Immature natural killer cell (primary cell): ENCODE results near the gene RFX8. TPM values are rescaled to one million over a fixed set of nuclear protein-coding genes. Genes with fewer than 3 reads are reported as not detected.

Source experiments
- DNase-seq, 3 donors: peaks; one replicate each; pipeline ENCODE4 v3.0.0; 2022; ENCODE audit warnings: mixed read lengths in 1 of 3
- H3K27ac Mint-ChIP-seq, 6 donors: one replicate each; pipeline ENCODE4 v1.8.0; 2020; ENCODE audit warnings: mixed read lengths in 6 of 6, mild to moderate bottlenecking in 5 of 6, inconsistent platforms in 4 of 6, moderate library complexity in 3 of 6
- H3K27me3 Mint-ChIP-seq, 3 donors: one replicate each; pipeline ENCODE4 v1.8.0; 2020 to 2021; ENCODE audit warnings: low read depth in 3 of 3, mild to moderate bottlenecking in 3 of 3, mixed read lengths in 3 of 3, moderate library complexity in 3 of 3, inconsistent platforms in 1 of 3
- H3K36me3 Mint-ChIP-seq, 3 donors: one replicate each; pipeline ENCODE4 v1.8.0; 2020; ENCODE audit warnings: mixed read lengths in 3 of 3, inconsistent platforms in 2 of 3, mild to moderate bottlenecking in 2 of 3
- H3K4me1 Mint-ChIP-seq, 2 donors: one replicate each; pipeline ENCODE4 v1.8.0; 2020; ENCODE audit warnings: inconsistent platforms in 2 of 2, mild to moderate bottlenecking in 2 of 2, mixed read lengths in 2 of 2, moderate library complexity in 1 of 2
- H3K4me3 Mint-ChIP-seq, 5 donors: one replicate each; pipeline ENCODE4 v1.8.0; 2020; ENCODE audit warnings: mild to moderate bottlenecking in 5 of 5, mixed read lengths in 5 of 5, inconsistent platforms in 3 of 5, moderate library complexity in 3 of 5
- H3K9me3 Mint-ChIP-seq, 6 donors: one replicate each; pipeline ENCODE4 v1.8.0; 2020; ENCODE audit warnings: mild to moderate bottlenecking in 6 of 6, mixed read lengths in 6 of 6, inconsistent platforms in 4 of 6, moderate library complexity in 3 of 6
- polyA plus RNA-seq, 3 donors: library from polyadenylated mRNA; unstranded; fragments of 300-500 nt; fragmentation: Illumina TruSeq; gene quantifications; one replicate each; pipeline ENCODE4 v1.2.3, GENCODE V29; 2021

The RFX8 gene
- polyA plus RNA-seq, 3 donors from 2014 or later: not detected

DNA sequence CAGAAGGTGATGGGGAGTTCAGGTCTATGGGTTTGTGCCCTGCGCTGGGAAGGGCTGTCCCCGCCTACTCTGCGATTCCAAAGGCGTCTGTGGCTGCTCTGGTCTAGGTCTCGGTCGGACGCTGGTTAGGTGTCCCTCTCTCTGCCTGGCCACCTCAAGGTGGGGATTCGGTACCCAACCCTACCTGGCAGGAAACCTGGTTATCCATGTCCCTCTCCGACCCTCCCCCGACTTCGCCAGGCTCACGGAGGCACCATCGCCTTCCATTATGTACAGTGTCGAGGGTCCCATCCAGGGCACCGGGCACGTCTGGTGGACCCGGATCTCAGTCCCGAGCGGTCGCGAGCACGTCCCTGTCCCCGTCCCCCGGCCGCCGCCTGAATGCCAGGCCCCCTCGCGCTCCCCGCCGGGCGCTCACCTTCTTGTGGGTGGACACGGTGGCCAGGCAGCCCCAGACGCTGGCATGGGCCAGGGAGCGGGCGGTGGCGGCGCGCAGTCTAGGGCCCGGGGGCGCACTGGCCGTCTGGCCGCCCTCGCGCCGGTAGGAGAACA, 88.2 kb downstream of the RFX8 start:
- Mint-ChIP-seq H3K27ac (no peak overlapping the region), H3K4me1 (peaks cover 6 to 12% of the 10 kb centered on the region in 2 donors), H3K27me3 (peaks cover 2 to 44% (median 18%) of the 10 kb centered on the region in 3 donors), H3K4me3 (peak overlapping the region in 4 of 5 donors; percentile 6 to 59 (median 42)), H3K36me3 (no peaks in the 10 kb centered on the region), H3K9me3 (no peaks in the 10 kb centered on the region)
- no peak for DNase-seq

DNA sequence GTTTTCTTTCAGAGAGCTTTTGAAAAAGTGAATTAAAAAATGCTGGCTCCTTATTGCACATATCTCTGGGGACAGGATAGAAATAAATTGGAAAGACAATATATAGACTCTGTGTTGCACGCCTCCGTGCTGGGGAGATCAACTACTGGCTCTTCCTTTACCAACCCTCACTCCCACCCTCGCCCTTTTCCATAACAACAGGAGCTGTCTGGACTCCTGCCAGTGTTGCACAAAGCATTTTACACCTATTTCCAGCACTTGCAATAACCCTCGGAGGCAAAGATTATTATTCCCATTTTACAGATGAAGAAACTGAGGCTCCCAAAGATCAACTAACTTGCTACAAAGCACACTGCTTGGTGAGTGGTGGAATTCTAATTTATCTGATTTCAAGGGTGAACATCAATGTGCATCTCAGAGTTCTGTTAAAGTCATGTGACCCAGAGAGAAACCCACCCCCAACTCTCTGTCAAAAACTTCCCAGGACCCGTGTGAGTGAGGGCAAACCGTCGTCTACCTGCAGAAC, 91.8 kb downstream of the RFX8 start:
- peaks cover 6 to 12% of the 10 kb centered on the region in 2 donors for H3K4me1 Mint-ChIP-seq
- peaks cover 2 to 30% (median 14%) of the 10 kb centered on the region in 3 donors for H3K27me3 Mint-ChIP-seq
- no peak overlapping the region for H3K4me3 Mint-ChIP-seq
- DNase-seq: no peak
- no peaks in the 10 kb centered on the region for H3K9me3 Mint-ChIP-seq
- no peak overlapping the region for H3K27ac Mint-ChIP-seq
- no peaks in the 10 kb centered on the region for H3K36me3 Mint-ChIP-seq

GRCh38 chr2:101382442-101382841, 92.5 kb downstream of the RFX8 start:
- Mint-ChIP-seq H3K27ac (no peak overlapping the region), H3K4me1 (peaks cover 3 to 7% of the 10 kb centered on the region in 2 donors), H3K27me3 (peaks cover 2 to 26% (median 14%) of the 10 kb centered on the region in 3 donors), H3K4me3 (no peak overlapping the region), H3K36me3 (no peaks in the 10 kb centered on the region), H3K9me3 (no peaks in the 10 kb centered on the region)
- no peak for DNase-seq

DNA sequence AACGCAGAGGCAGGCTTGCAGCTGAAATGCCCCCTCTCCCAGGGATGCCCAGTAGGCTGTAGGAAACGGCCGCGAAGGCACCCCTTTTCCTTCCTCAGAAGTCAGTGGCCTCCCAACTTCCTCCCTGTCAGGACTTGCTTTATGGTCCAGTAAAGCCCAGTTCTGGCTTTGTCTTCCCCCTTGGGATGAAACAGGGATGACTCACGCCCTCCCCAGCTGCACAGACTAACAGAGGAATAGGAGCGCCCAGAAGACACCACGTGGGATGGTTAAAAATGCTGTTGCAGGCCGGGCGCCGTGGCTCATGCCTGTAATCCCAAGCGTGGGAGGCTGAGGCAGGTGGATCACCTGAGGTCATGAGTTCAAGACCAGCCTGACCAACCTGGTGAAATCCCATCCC, 94.5 kb downstream of the RFX8 start:
- Mint-ChIP-seq H3K9me3 (no peaks in the 10 kb centered on the region), H3K36me3 (no peaks in the 10 kb centered on the region), H3K4me1 (no peaks in the 10 kb centered on the region), H3K4me3 (no peak overlapping the region), H3K27me3 (peaks cover 2 to 19% (median 9%) of the 10 kb centered on the region in 3 donors), H3K27ac (no peak overlapping the region)
- no peak for DNase-seq

- H3K4me1 Mint-ChIP-seq: no peaks in the 10 kb centered on the region
- H3K36me3 Mint-ChIP-seq: no peaks in the 10 kb centered on the region
- H3K4me3 Mint-ChIP-seq: no peak overlapping the region
- H3K9me3 Mint-ChIP-seq: no peaks in the 10 kb centered on the region
- peaks cover 2 to 14% (median 4%) of the 10 kb centered on the region in 3 donors for H3K27me3 Mint-ChIP-seq
- H3K27ac Mint-ChIP-seq: no peak overlapping the region
- no peak for DNase-seq
These were observed 95.8 kb downstream of the RFX8 start for GRCh38 chr2:101379091-101379490.

GRCh38 chr2:101375653-101376052, 99.3 kb downstream of the RFX8 start:
- no peaks in the 10 kb centered on the region for H3K36me3 Mint-ChIP-seq
- H3K27ac Mint-ChIP-seq: no peak overlapping the region
- peaks cover 0 to 9% (median 0%) of the 10 kb centered on the region in 3 donors for H3K27me3 Mint-ChIP-seq
- peaks cover 0 to 4% (median under 1%) of the 10 kb centered on the region in 6 donors for H3K9me3 Mint-ChIP-seq
- H3K4me3 Mint-ChIP-seq: no peak overlapping the region
- H3K4me1 Mint-ChIP-seq: no peaks in the 10 kb centered on the region
- DNase-seq: no peak

DNA sequence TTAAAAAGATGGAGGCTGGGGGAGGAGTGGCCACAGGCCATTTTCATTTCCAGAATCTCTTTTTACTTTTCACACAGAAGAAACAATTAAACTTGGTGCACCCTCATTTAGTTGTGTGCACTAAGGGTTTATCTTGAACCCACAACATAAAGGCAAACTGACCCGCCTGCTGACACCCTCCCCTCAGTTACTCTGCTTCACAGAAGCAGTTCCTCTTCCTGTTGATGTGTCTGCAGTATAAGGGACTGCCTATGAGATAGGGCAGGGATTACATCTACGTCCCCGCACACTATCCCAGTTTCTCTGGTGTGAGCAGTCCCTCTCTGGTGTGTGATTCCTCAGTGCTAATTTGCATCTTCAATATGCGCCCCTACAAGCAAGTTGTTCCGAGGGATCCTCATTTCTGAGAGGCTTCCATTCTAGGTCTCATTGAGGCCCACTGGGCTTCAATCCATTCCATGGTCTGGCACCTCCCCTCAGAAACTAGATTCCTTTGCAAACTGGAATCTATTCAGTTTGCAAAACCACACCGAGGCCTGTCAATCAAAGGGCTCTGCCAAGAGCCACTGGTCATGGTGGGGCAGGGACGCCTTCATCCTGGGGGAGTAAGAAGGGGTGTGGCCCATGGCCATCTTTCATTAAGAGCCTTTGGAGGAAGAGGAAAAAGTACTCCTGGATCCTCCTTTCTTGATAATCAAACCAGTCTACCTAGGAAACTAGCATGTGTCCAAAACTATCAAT, 99.9 kb downstream of the RFX8 start:
- H3K9me3 Mint-ChIP-seq: peaks cover 0 to 4% (median under 1%) of the 10 kb centered on the region in 6 donors
- H3K36me3 Mint-ChIP-seq: no peaks in the 10 kb centered on the region
- H3K4me1 Mint-ChIP-seq: no peaks in the 10 kb centered on the region
- no peak overlapping the region for H3K4me3 Mint-ChIP-seq
- H3K27me3 Mint-ChIP-seq: peaks cover 0 to 5% (median 0%) of the 10 kb centered on the region in 3 donors
- H3K27ac Mint-ChIP-seq: no peak overlapping the region
- DNase-seq: no peak

DNA sequence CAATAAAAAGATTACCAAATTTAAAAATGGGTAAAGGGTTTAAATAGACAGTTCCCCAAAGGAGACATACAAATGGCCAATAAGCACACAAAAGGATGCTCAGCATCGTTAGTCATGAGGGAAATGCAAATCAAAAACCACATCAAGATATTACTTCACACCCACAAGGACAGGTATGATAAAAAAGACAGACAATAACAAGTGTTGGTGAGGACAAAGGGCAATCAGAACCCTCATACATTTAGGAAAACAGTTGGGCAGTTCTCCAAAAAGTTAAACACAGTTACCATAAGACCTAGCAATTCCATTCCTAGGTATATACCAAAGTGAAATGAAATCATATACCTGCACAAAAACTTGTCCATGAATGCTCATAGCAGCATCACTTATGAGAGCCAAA, 102.1 kb downstream of the RFX8 start:
- no peak for DNase-seq
- Mint-ChIP-seq H3K36me3 (no peaks in the 10 kb centered on the region), H3K27me3 (peaks cover 2 to 5% (median 2%) of the 10 kb centered on the region in 3 donors), H3K9me3 (peaks cover 0 to 4% (median under 1%) of the 10 kb centered on the region in 6 donors), H3K4me1 (no peaks in the 10 kb centered on the region), H3K27ac (no peak overlapping the region), H3K4me3 (no peak overlapping the region)

DNA sequence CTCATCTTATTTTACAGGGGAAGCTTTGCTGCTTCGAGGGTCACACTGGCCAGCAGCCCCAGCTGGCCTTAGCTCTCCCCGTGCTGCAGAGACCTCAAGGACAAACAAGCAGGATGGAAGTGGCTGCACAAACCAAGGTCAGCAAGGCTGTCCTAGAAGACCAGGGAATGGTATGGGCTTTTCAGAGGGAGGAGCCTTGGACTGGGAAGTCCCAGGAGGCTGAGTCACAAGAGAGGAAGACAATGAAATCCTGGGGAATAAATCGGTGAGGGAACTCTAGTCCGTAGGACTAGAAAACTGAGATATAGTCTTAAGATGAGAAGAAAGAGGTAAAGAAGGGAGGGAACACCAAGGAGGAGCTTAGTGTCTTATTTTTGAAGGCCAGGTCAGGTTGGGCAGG, 103.3 kb downstream of the RFX8 start:
- no peaks in the 10 kb centered on the region for H3K36me3 Mint-ChIP-seq
- no peak overlapping the region for H3K4me3 Mint-ChIP-seq
- DNase-seq: no peak
- peaks cover 2 to 5% (median 5%) of the 10 kb centered on the region in 3 donors for H3K27me3 Mint-ChIP-seq
- H3K4me1 Mint-ChIP-seq: no peaks in the 10 kb centered on the region
- no peak overlapping the region for H3K27ac Mint-ChIP-seq
- peaks cover 0 to 4% (median under 1%) of the 10 kb centered on the region in 6 donors for H3K9me3 Mint-ChIP-seq

DNA sequence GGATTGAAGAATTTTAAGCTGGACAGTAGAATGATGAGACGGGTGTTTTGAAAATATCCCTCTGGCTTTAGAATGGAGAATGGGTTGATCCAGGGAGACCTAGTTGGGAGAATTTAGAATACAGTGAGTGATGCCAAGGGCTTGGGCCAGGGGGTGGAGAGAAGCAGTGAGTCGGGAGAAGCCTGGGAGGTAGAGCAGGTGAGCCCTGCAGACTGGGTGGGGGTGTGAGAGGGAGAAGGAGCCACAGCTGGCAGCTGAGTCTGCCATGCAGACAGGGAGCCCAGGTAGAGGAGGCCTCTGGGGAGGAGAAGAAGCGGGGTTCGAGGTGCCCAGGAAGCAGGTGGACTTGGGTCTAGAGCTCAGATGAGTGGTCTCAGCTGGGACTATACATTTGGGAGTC, 105.8 kb downstream of the RFX8 start:
- H3K27ac Mint-ChIP-seq: no peak overlapping the region
- H3K4me3 Mint-ChIP-seq: no peak overlapping the region
- H3K27me3 Mint-ChIP-seq: peaks cover 2 to 11% (median 3%) of the 10 kb centered on the region in 3 donors
- peaks cover 0 to 4% (median under 1%) of the 10 kb centered on the region in 6 donors for H3K9me3 Mint-ChIP-seq
- H3K36me3 Mint-ChIP-seq: no peaks in the 10 kb centered on the region
- no peak for DNase-seq
- H3K4me1 Mint-ChIP-seq: no peaks in the 10 kb centered on the region

DNA sequence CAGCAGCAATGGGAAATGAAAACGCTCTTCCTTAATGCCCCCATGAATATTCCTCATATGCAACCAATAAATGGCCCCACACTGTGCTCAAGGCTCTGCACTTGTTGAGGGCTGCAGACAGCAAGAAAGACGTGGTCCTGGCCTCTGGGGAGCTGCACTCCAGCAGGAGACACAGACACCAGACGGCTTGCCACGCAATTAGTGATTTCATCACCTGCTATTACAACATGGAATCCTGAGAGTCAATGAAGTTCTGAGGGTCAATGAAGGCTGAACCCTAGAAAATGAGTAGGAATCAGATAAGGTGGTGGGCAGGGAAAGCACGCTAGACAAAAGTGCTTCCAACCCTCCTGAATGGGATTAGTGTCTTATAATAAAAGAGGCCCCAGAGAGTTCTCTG, 106.5 kb downstream of the RFX8 start:
- Mint-ChIP-seq H3K4me1 (no peaks in the 10 kb centered on the region), H3K9me3 (peaks cover 0 to 4% (median under 1%) of the 10 kb centered on the region in 6 donors), H3K27me3 (peaks cover 2 to 11% (median 3%) of the 10 kb centered on the region in 3 donors), H3K36me3 (no peaks in the 10 kb centered on the region), H3K4me3 (no peak overlapping the region), H3K27ac (no peak overlapping the region)
- DNase-seq: no peak

GRCh38 chr2:101367508-101367907, 107.4 kb downstream of the RFX8 start:
- Mint-ChIP-seq H3K36me3 (no peaks in the 10 kb centered on the region), H3K4me3 (no peak overlapping the region), H3K9me3 (peaks cover 0 to under 1% (median 0%) of the 10 kb centered on the region in 6 donors), H3K27ac (no peak overlapping the region), H3K4me1 (peaks cover under 1% of the 10 kb centered on the region in 2 donors), H3K27me3 (peaks cover 2 to 11% (median 3%) of the 10 kb centered on the region in 3 donors)
- DNase-seq: no peak

DNA sequence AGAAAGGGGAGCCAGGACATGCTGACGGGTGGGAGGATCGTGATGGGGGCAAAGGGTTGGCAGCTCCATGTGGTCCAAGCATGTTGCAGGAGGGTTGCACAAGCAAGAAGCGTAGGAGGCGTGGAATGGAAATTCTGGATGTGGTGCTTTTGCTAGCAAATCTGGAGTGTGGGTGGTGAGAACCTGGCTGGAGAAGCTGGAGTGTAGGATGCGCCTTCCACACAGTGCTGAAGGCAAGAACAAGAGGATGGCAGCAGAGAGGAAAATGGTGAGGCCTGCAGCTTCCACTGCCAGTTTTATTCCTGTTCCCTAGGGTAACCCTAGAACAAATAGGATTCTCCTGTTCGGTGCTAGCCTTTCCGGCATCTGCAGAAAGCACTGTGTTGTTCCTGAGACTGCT, 110.0 kb downstream of the RFX8 start:
- no peak for DNase-seq
- Mint-ChIP-seq H3K27me3 (peaks cover 0 to 11% (median 2%) of the 10 kb centered on the region in 3 donors), H3K4me3 (no peak overlapping the region), H3K36me3 (no peaks in the 10 kb centered on the region), H3K27ac (peak overlapping the region in 1 of 6 donors; percentile 20), H3K4me1 (peaks cover 17% of the 10 kb centered on the region in 2 donors), H3K9me3 (no peaks in the 10 kb centered on the region)

DNA sequence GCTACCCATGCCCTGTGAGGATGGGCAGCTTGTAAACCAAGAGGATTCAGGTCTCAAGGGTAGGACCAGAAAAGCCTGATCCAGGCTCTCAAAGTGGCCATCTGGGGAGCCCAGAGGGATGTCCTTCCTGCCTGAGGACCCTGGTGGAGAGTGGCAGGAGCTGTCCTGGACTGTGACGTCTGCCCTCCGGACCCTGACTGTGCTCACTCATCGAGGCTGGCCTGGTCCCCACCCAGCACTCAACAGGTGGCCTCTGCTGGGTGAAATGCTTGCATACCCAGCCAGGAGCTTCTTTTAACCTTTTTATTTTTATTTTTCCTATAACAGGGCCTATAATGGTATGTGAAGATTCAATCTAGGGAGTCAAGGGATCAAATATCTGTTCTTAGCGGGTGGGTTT, 112.1 kb downstream of the RFX8 start:
- Mint-ChIP-seq H3K36me3 (no peaks in the 10 kb centered on the region), H3K27ac (peak overlapping the region in 3 of 6 donors; percentile 23 to 84 (median 74)), H3K4me1 (peaks cover 17% of the 10 kb centered on the region in 2 donors), H3K4me3 (no peak overlapping the region), H3K27me3 (peaks cover 0 to 10% (median 0%) of the 10 kb centered on the region in 3 donors), H3K9me3 (no peaks in the 10 kb centered on the region)
- no peak for DNase-seq
